ENCODE measurements around the gene GZF1.

GRCh38 chr20:23412026-23412425 lies 50.0 kb downstream of the GZF1 start:
- TF ChIP-seq CTCF (IDR thresholded peaks at IDR 0.05; ENCODE audit: low read depth, low read length, missing input control) (no peak), MAX (IDR thresholded peaks at IDR 0.05) (peak; percentile 26), REST (IDR thresholded peaks at IDR 0.05) (no peak), YY1 (IDR thresholded peaks at IDR 0.05) (peak; percentile 13), GABPA (IDR thresholded peaks at IDR 0.05 in 1 of 2, conservative IDR thresholded peaks at IDR 0.05 in 1 of 2) (no peak), JUND (IDR thresholded peaks at IDR 0.05) (no peak), ZBTB33 (IDR thresholded peaks at IDR 0.05) (no peak), SP1 (IDR thresholded peaks at IDR 0.05) (no peak), RAD21 (IDR thresholded peaks at IDR 0.05) (peak in 1 of 2 donors; percentile 14), EGR1 (IDR thresholded peaks at IDR 0.05; ENCODE audit: low read depth in 2 of 2) (no peak), TAF1 (conservative IDR thresholded peaks at IDR 0.05) (no peak), ATF3 (IDR thresholded peaks at IDR 0.05) (no peak)

All from liver (tissue), 3 donors.